Activated T-cell treated with anti-CD3 and anti-CD28 coated beads, Interleukin-2, amount 50 U/mL, for 48 hours (primary cell): ENCODE measurements around the gene ARHGAP10.

ENCODE experiments used
- DNase-seq, 2 experiments: peaks; one replicate each; pipeline ENCODE4 v3.0.0-alpha.2; 2020

The ARHGAP10 gene

GRCh38 chr4:148006001-148006400, 274.1 kb downstream of the ARHGAP10 start:
- DNase-seq: no peak

- no peak for DNase-seq
These were observed 275.4 kb downstream of the ARHGAP10 start for GRCh38 chr4:148007314-148007760.

- DNase-seq: no peak
These were observed 275.9 kb downstream of the ARHGAP10 start for GRCh38 chr4:148007792-148008191.

GRCh38 chr4:148015058-148015457, 283.2 kb downstream of the ARHGAP10 start:
- DNase-seq: no peak

- no peak for DNase-seq
These were observed 283.6 kb downstream of the ARHGAP10 start for GRCh38 chr4:148015468-148015867.

- no peak for DNase-seq
These were observed 284.3 kb downstream of the ARHGAP10 start for GRCh38 chr4:148016063-148016637.

GRCh38 chr4:148017801-148018200, 285.9 kb downstream of the ARHGAP10 start:
- DNase-seq: no peak

GRCh38 chr4:148021686-148022085, 289.8 kb downstream of the ARHGAP10 start:
- DNase-seq: no peak

GRCh38 chr4:148022975-148023374, 291.1 kb downstream of the ARHGAP10 start:
- no peak for DNase-seq

- no peak for DNase-seq
These were observed 291.8 kb downstream of the ARHGAP10 start for GRCh38 chr4:148023512-148024181.

GRCh38 chr4:148025981-148026380, 294.1 kb downstream of the ARHGAP10 start:
- no peak for DNase-seq

- DNase-seq: no peak
These were observed 295.3 kb downstream of the ARHGAP10 start for GRCh38 chr4:148027201-148027600.

GRCh38 chr4:148029781-148030180, 297.9 kb downstream of the ARHGAP10 start:
- no peak for DNase-seq

GRCh38 chr4:148030193-148030873, 298.4 kb downstream of the ARHGAP10 start:
- no peak for DNase-seq

- DNase-seq: no peak
These were observed 302.9 kb downstream of the ARHGAP10 start for GRCh38 chr4:148034813-148035212.

- DNase-seq: no peak
These were observed 309.9 kb downstream of the ARHGAP10 start for GRCh38 chr4:148041606-148042329.

GRCh38 chr4:148044089-148044911, 312.4 kb downstream of the ARHGAP10 start:
- DNase-seq: no peak

GRCh38 chr4:148044912-148045352, 313.0 kb downstream of the ARHGAP10 start:
- DNase-seq: no peak

GRCh38 chr4:148048598-148048997, 316.7 kb downstream of the ARHGAP10 start:
- no peak for DNase-seq

- DNase-seq: no peak
These were observed 319.5 kb downstream of the ARHGAP10 start for GRCh38 chr4:148051403-148051802.

GRCh38 chr4:148052448-148052847, 320.6 kb downstream of the ARHGAP10 start:
- no peak for DNase-seq

- no peak for DNase-seq
These were observed 321.6 kb downstream of the ARHGAP10 start for GRCh38 chr4:148053298-148054003.
